Nephron (organoid): Measurements from ENCODE around the gene TMEM178A.

Source experiments
- H3K27ac Mint-ChIP-seq, 3 experiments: 2 replicates each; pipeline ENCODE4 v1.8.0; 2020; ENCODE audit warnings: mixed read lengths in 3 of 3, mild to moderate bottlenecking in 2 of 3, moderate library complexity in 1 of 3
- H3K27me3 Mint-ChIP-seq: 2 replicates; pipeline ENCODE4 v1.8.0; 2021; ENCODE audit warnings: low read depth, mild to moderate bottlenecking, moderate library complexity, mixed read lengths
- H3K36me3 Mint-ChIP-seq: 2 replicates; pipeline ENCODE4 v1.8.0; 2020; ENCODE audit warnings: low read depth, mixed read lengths
- H3K4me1 Mint-ChIP-seq: 2 replicates; pipeline ENCODE4 v1.8.0; 2020; ENCODE audit warnings: mixed read lengths
- H3K4me3 Mint-ChIP-seq, 3 experiments: 2 replicates each; pipeline ENCODE4 v1.8.0; 2020; ENCODE audit warnings: mild to moderate bottlenecking in 3 of 3, mixed read lengths in 3 of 3, moderate library complexity in 2 of 3
- H3K9me3 Mint-ChIP-seq: 2 replicates; pipeline ENCODE4 v1.8.0; 2020; ENCODE audit warnings: mixed read lengths
- CTCF ChIP-seq, 3 experiments: fragments of 200-600 bp; sonication (generic); IDR thresholded peaks; one replicate each; pipeline ENCODE4 v1.5.0; 2021; ENCODE audit warnings: antibody characterized with exemption in 3 of 3; ENCODE audit not compliant: unreplicated experiment in 3 of 3

Gene TMEM178A

DNA sequence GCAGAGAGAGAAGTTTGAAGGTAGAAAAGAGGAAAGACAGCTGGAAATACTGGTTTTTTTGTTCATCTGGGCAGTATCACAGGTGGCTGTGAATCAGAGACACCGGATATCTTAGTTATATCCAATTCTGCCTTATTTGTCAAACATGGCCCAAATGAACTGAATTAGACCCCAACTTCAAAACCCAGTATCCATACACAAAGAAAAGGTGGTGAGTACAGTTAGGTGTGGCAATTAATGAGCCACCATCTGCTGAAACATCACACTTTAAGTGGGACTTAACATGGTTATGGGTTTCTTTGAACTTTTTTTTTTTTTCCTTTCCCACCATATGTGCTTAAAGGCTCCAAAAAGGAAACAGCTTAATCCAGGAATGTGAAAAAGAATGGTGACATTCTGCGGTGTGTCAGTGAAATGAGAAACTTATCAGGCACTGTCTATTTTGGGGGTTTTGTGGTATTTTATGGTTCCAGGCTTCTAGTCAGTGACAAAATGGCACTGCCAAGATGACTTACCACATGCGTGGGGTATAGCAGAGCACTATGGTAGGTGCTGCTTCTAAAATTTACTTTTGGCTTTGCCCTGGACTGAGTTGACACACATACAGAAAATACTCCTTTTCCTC, 5.0 kb upstream of the TMEM178A start:
- TF ChIP-seq CTCF (IDR thresholded peaks at IDR 0.05; ENCODE audit: unreplicated experiment in 3 of 3), result no peak
- no peak overlapping the region for H3K4me3 Mint-ChIP-seq

DNA sequence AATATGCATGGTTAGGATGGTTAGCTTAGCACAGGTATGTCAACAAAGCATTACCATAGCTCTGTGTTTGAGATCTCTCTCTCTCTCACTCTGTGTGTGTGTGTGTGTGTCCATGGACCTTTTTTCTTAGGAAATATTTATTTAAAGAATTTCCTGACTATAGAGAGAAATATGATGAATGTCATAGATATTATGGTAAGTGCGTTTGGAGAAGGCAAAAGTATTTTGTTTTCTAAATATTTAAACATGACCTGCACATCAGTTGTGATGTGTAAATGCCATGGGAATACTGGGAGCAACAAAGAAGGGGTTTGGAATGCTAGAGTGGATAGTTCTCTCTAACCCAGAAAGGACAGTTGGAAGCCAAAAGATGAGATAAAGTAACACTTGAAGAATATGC, 3.9 kb upstream of the TMEM178A start:
- Mint-ChIP-seq H3K4me3 (peak overlapping the region in 1 of 3 experiments; percentile 1), H3K27me3 (peaks cover 25% of the 10 kb centered on the region), H3K27ac (no peak overlapping the region), H3K36me3 (no peaks in the 10 kb centered on the region), H3K9me3 (no peaks in the 10 kb centered on the region), H3K4me1 (peaks cover 10% of the 10 kb centered on the region)
- TF ChIP-seq CTCF (IDR thresholded peaks at IDR 0.05; ENCODE audit: unreplicated experiment in 3 of 3), result no peak

More for the DNA sequence above, 5.0 kb upstream of the TMEM178A start:
- Mint-ChIP-seq H3K36me3 (no peaks in the 10 kb centered on the region), H3K27ac (no peak overlapping the region), H3K27me3 (peaks cover 18% of the 10 kb centered on the region), H3K9me3 (no peaks in the 10 kb centered on the region), H3K4me1 (peaks cover 10% of the 10 kb centered on the region)

DNA sequence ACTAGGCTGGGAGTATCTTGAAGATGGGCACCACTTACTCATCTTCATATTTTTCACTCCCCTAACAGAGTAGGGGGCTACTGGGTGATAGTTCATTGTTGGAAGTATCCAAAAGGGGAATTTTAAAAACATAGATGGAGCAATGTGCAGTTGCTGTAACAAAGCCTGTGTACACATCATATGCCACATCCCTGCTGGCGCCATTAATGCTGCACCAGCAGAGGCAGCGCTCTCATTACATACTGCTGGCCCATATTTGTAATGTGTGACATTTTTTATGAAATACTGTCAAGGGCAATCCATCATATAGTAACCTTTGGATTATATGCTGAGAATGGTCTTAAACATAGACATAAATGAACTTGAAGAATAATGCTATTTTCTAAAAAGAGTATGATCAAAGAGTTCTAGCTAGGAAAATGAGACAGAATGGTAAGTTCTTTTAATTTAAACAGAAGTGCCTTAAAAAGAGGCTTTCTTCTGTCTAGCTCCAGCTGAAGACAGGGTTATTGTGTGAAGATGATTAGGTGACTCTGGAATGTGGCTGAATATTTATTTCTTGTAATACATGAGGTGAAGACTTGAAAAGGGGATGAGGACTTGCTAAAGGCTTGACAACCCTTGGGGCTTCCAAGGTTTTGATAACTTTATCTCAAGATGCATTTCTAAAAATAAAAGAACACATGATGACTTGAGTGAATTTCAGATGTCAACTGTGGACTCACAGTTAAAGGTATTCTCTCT, 2.4 kb upstream of the TMEM178A start:
- peak overlapping the region; percentile 36 to 61 (median 61) for H3K4me3 Mint-ChIP-seq
- no peak for TF ChIP-seq CTCF (IDR thresholded peaks at IDR 0.05; ENCODE audit: unreplicated experiment in 3 of 3)
- peak overlapping the region in 2 of 3 experiments; percentile 17 to 51 for H3K27ac Mint-ChIP-seq
- no peaks in the 10 kb centered on the region for H3K9me3 Mint-ChIP-seq
- peaks cover 21% of the 10 kb centered on the region for H3K4me1 Mint-ChIP-seq
- H3K36me3 Mint-ChIP-seq, result no peaks in the 10 kb centered on the region
- peaks cover 40% of the 10 kb centered on the region for H3K27me3 Mint-ChIP-seq

- Mint-ChIP-seq H3K4me3 (peak overlapping the region; percentile 83 to 92 (median 86)), H3K27ac (peak overlapping the region; percentile 68 to 91 (median 85)), H3K27me3 (peaks cover 47% of the 10 kb centered on the region), H3K9me3 (no peaks in the 10 kb centered on the region), H3K4me1 (peaks cover 21% of the 10 kb centered on the region), H3K36me3 (no peaks in the 10 kb centered on the region)
- no peak for TF ChIP-seq CTCF (IDR thresholded peaks at IDR 0.05; ENCODE audit: unreplicated experiment in 3 of 3)
Measured at GRCh38 chr2:39664232-39664887, 1.4 kb upstream of the TMEM178A start.

DNA sequence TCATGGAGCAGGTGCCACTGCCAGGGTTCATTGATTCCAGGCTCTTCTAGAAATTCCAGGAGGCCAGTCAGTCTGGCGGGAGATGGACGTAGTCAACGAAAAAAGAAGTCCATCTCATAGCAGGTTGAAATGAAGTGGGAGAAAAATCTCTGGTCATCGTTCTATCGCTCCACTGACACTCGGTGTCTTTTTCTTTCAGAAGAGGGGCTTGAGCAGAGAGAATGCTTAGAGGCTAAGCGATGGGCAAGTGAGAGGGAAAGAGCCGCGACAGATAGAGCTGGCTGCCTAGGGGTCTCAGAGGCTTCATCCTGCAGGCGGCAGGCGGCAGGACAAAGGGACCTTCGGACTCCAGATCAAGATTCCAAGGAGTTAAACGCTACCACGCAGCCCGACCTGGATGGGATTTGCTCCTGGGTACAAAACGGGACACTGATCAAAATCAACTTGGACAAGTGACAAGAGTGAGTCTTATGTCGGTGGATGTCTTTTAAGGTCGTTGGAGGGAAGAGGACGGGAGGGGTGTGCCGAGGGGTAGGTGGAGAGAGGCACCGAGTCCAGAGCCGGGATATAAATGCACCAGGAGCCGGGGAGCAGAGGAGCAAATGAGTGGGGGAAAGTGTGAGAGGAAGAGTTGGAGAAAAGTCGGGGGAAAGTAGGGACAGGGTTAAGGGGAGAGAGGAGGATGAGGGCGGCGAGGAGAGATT, 677 bp upstream of the TMEM178A start:
- peaks cover 21% of the 10 kb centered on the region for H3K4me1 Mint-ChIP-seq
- peak overlapping the region; percentile 83 to 92 (median 86) for H3K4me3 Mint-ChIP-seq
- H3K9me3 Mint-ChIP-seq, result no peaks in the 10 kb centered on the region
- peak overlapping the region; percentile 68 to 91 (median 85) for H3K27ac Mint-ChIP-seq
- peaks cover 47% of the 10 kb centered on the region for H3K27me3 Mint-ChIP-seq
- no peaks in the 10 kb centered on the region for H3K36me3 Mint-ChIP-seq
- TF ChIP-seq CTCF (IDR thresholded peaks at IDR 0.05; ENCODE audit: unreplicated experiment in 3 of 3), result no peak
